HL-60/S4 treated with phorbol 12-myristate 13-acetate at 8.2 ng/mL for 4 days and 3 days (cell line): Measurements from ENCODE around the gene PGR.

ENCODE experiments used
- in situ Hi-C: fragments of 300-500 bp; cut with MboI; formaldehyde crosslinking; loops from 2 replicates; pipeline ENCODE4 v1.15.0; 2022; ENCODE audit warnings: low sequenced_read_pairs

The PGR gene

GRCh38 chr11:101129203-101129943 is at the start of gene PGR:
Gene PGR, minus strand, starts transcription at chr11:101129813. Its CDS starts 743 bp downstream, at chr11:101129070.
- in situ Hi-C loops, result no loop called here

DNA sequence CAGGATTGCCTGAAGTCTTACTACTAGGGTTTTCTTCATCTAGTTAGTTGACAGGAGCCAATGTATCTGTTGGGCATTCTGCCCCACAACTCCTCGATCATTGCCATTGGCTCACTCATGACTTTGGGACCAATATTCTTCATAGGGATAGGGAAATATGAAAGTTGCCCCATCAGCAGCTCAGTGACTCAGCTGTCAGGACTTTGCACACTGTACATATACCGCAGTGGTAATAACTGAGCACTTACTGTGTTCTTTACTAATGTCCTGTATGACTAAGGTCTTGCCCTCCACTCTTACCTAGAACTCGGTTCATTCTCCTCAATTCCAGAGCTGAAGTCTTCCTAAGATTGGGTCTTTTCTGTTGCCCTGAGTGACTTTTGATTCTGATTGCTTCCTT is 46.8 kb upstream of the PGR start:
- in situ Hi-C loops, result no loop called here

DNA sequence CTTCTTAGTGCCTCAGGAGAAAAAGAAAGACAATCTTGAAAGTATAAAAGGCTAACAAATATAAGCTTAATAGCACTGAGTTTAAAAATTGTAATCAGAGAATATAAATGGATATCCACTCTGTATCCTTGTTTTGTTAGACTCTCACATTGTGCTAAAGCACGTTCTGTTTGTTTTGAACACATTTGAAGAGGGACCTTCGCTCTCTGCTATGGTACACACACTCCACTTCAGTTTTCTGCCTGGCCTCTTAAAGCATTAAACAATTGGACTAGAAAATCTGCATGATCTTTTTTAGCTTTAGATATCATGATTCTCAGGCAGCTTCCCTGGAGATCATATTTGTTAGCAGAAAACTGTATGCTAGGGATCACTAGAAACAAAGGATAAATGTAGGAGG is 40.3 kb upstream of the PGR start:
- in situ Hi-C loops, result no loop called here

GRCh38 chr11:101166038-101166437 is 36.4 kb upstream of the PGR start:
- in situ Hi-C loops, result no loop called here

DNA sequence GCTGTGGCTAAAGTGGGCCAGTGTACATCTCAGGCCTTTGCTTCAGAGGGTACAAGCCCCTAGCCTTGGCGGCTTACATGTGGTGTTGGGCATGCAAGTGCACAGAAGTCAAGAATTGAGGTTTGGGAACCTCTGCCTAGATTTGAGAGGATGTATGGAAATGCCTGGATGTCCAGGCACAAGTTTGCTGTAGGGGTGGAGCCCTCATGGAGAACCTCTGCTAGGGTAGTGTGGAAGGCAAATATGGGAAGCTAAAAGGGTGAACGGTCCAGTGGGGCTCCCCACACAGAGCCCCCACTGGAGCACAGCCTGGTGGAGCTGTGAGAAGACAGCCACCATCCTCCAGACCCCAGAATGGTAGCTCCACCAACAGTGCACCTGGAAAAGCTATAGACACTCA is 28.5 kb upstream of the PGR start:
- in situ Hi-C loops, result no loop called here

GRCh38 chr11:101138245-101138930 is 8.8 kb upstream of the PGR start:
- in situ Hi-C loops, result no loop called here

DNA sequence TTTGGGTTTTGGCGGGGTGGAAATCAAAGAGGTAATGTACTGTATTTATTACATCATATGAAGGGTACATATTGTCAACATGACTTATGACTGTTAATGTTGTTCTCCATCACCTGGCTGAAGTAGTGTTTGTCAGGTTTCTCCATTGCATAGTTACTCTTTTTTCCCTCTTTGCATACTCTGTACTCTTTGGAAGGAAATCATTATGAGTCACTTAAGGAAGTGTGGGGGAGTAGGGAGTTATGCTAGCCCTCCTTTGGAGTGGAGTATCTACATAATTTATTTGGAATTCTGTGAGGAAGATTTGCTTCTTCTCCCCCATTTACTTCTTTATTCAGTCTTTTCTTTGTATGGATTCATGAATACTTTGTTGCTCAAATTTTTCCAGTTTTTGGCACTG is 3.6 kb upstream of the PGR start:
- in situ Hi-C loops, result no loop called here

- in situ Hi-C loops, result no loop called here
Measured at GRCh38 chr11:101128571-101129202, 926 bp downstream of the PGR start.

DNA sequence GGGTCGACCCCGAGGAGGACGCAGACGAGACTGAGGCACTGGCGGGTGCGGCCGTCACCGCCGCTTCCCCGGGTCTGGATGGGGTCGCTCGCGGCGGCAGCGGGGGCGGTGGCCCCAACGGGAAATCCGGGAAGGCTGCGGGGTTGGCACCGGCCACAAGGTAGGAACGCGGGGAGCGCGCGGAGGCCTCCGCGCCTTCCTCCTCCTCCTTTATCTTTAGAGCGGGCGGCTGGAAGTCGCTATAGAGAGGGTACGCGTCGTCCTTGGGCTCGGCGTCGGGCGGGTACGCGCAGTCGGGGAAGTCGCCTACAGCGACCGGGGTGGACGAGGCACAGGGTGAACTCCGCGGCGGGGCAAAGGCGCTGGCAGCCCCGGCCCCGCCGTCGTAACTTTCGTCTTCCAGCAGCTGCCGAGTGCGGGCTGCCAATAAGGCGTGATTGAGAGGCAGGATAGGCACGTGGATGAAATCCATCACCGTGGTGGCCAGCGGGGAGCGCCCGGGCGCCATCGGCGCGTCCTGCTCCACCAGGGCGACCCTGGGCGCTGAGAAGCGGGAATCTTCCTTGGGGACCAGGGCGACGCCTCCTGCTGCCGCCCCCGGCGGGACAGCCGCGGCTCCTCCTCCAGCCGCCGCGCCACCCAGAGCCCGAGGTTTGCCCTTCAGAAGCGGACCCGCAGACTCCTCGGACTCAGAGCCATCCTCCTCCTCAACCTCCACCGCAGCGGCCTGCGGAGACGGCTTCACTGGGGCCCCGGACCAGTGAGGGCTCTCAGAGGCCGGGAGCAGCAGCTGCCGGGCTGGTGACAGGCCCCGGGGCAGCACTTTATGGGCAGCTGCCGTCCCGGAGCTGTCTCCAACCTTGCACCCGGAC is 1.7 kb downstream of the PGR start:
- in situ Hi-C loops, result no loop called here

GRCh38 chr11:101127197-101127698 is 2.4 kb downstream of the PGR start:
- in situ Hi-C loops, result no loop called here

DNA sequence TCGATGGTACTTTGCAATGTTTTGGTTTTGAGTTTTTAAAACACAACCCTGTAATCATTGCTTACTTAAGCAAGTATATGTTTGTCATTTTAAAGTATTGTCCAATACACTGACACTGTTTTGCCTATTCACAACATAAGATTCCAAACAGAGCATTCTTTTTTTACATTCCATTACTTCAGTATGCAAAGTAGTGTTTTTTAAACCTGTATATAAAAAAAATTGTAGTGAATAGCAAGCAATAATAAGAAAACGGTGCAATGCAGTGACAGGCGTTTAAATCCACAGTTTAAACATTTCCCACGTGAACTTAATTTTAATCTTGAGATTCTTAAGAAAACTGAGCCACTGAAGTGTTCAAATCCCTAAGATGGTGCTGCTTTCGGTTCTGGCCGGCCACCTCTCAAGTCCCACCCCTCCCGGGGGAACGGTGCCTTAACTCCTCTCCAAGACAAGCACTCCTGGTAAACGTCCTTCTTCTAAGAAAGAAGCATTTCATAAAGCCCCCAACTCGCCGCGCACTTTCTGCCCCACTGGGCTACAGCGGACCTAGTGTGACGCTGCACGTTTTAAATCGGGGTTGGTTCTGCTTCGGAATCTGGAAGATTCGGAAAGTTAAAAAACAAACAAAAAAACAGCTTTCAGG is 2.9 kb downstream of the PGR start:
- in situ Hi-C loops, result no loop called here

DNA sequence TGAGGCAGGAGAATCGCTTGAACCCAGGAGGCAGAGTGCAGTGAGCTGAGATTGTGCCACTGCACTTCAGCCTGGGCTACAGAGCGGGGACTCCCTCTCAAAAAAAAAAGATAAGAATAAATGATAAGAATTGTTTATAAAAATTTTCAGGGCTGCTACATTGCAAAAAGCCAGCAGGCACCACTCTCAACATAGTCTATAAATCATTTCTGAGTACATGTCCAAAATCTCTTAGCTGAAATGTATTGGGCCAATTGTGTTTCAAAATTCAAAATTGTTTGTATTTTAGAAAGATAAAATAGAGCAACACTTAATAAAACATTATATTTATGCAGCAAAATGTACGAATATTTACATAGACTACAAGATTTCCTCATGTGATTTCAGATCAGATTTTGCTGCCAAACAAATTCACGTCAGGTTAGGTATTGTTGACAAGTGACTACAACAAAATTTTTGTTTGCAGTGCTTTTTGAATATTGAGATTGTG is 13.9 kb downstream of the PGR start:
- in situ Hi-C loops, result no loop called here

- in situ Hi-C loops, result no loop called here
Measured at GRCh38 chr11:101113540-101113939, 16.1 kb downstream of the PGR start.

- in situ Hi-C loops, result no loop called here
Measured at GRCh38 chr11:101104716-101105115, 24.9 kb downstream of the PGR start.

DNA sequence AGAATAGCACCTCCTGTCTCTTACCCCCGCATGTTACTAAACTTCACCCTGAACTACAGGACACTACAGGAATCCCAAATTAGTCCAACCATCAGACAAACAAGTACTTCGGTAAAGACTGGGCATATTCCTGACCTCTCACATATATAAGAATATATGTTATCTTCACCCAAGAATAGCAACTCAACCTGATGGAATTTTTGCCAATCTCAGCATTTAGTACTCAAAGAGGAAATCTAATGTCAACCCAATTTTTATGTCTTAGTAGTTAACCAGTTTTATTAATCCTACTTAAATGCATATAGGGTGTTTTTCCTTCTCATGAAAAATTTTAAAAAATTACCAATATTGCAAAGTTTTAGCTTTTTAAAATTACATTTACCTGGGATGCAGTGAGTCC is 26.2 kb downstream of the PGR start:
- in situ Hi-C loops, result no loop called here

DNA sequence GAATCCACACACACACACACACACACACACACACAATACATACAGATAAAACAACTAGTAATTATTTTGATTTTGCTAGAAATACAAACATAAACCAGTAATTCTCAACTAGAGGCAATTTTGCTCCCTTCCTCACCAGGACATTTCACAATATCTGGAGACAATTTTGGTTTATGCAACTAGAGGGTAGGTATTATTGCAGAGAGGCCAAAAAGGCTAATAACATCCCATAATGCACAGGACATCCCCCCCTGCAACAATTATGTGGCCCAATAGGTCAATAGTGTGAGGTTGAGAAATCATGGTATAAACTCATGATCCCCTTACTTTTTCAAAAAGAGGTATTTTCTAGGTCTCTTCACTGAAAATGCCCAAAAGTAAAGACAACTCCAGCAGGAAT is 29.0 kb downstream of the PGR start:
- in situ Hi-C loops, result no loop called here

DNA sequence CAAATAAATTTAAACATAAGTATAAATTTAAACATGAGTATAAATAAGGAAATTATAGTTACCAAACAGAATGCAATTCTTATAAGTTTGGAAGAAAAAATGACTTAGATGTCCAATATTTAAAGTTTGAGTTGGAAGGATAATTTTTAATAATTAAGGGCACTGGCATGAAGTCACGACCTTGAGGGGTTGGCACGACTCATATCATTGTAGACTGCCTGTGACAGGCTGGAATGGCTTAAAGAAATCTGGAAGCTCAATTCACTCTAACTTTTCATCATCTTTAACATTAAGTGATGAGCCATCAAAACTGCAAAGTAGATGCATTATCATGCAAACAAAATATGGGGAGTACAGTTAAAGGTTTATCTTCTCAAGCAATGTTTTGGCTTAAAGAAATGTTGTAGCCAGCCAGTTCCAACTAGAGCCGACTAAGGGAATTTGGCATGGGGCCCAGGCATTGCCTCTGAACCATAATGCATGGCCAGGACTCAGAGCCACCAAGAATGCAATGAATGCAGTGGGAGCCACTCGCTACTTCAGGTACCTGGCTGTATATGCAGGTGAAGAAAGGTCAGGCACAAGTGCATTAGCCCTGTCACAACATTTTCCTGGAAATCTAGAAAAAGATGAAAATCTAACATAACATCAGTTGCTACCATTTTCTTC is 33.4 kb downstream of the PGR start:
- in situ Hi-C loops, result no loop called here

GRCh38 chr11:101091781-101092180 is 37.8 kb downstream of the PGR start:
- in situ Hi-C loops, result no loop called here

- in situ Hi-C loops, result no loop called here
Measured at GRCh38 chr11:101090679-101091270, 38.8 kb downstream of the PGR start.
